IMR-90 (cell line): ENCODE data around the gene RPL41. TPM values are rescaled to one million over a fixed set of nuclear protein-coding genes. Genes with fewer than 3 reads are reported as not detected.

Source experiments
- ATAC-seq: fragments of 200-7000 bp; cut with Tn5 transposase; 2 replicates; pipeline ENCODE4 v1.9.1; 2020; ENCODE audit warnings: low read depth, mild to moderate bottlenecking, moderate library complexity
- BruUV-seq: library from RNA; stranded (reverse); fragments of 400-500 nt; replicated peaks from 2 replicates; lab custom pipeline; 2021; lab: Mats Ljungman, UMichigan
- CTCF ChIA-PET: fragments of 300-600 bp; formaldehyde crosslinking; extraction: SDS; loops from one replicate; lab custom pipeline; 2021; ENCODE audit warnings: antibody characterized with exemption; lab: Yijun Ruan, JAX
- POLR2A ChIA-PET: fragments of 300-600 bp; sonication (Branson Sonifier 250); formaldehyde crosslinking; loops from one replicate; lab custom pipeline; 2022; ENCODE audit warnings: antibody characterized with exemption; ENCODE audit not compliant: unreplicated experiment; lab: Charles Lee
- DNase-seq: peaks from one replicate; pipeline ENCODE4 v3.0.0; 2013
- H2AFZ ChIP-seq: replicated peaks from 2 replicates; pipeline ENCODE3; 2013; ENCODE audit warnings: low read length, mild to moderate bottlenecking; ENCODE audit not compliant: poor library complexity
- H2AK5ac ChIP-seq: 2 replicates; pipeline ENCODE4 v1.6.1; 2013; ENCODE audit warnings: low read depth, low read length, inconsistent platforms
- H2AK9ac ChIP-seq: replicated peaks from 2 replicates; pipeline ENCODE3; 2013; ENCODE audit warnings: mild to moderate bottlenecking, low read depth, low read length, moderate library complexity; ENCODE audit not compliant: poor library complexity
- H2BK120ac ChIP-seq: 2 replicates; pipeline ENCODE4 v1.6.1; 2013; ENCODE audit warnings: low read depth, low read length, inconsistent platforms
- H2BK15ac ChIP-seq: 3 replicates; pipeline ENCODE4 v1.6.1; 2013; ENCODE audit warnings: low read depth, low read length, inconsistent platforms
- H2BK20ac ChIP-seq: 2 replicates; pipeline ENCODE4 v1.6.1; 2013; ENCODE audit warnings: low read depth, mild to moderate bottlenecking, inconsistent platforms, low read length, moderate library complexity
- H2BK5ac ChIP-seq: 2 replicates; pipeline ENCODE4 v1.6.1; 2013; ENCODE audit warnings: mild to moderate bottlenecking, low read depth, low read length, inconsistent platforms; ENCODE audit not compliant: poor library complexity, severe bottlenecking
- H3K14ac ChIP-seq: replicated peaks from 2 replicates; pipeline ENCODE4 v1.6.1; 2013; ENCODE audit warnings: low read depth, low read length, inconsistent platforms
- H3K18ac ChIP-seq: 2 replicates; pipeline ENCODE4 v1.6.1; 2013; ENCODE audit warnings: low read depth, low read length, control low read depth
- H3K23ac ChIP-seq: 2 replicates; pipeline ENCODE4 v1.6.1; 2013; ENCODE audit warnings: low read depth, low read length, inconsistent platforms
- H3K27ac ChIP-seq: 2 replicates; pipeline ENCODE4 v1.5.1; 2013; ENCODE audit warnings: mild to moderate bottlenecking, control low read depth, low read length; ENCODE audit not compliant: insufficient read depth
- H3K27me3 ChIP-seq: 2 replicates; pipeline ENCODE4 v1.6.1; 2013; ENCODE audit warnings: low read length; ENCODE audit not compliant: control insufficient read depth, insufficient read depth
- H3K36me3 ChIP-seq: 2 replicates; pipeline ENCODE4 v1.6.1; 2013; ENCODE audit warnings: low read length, mixed read lengths; ENCODE audit not compliant: control insufficient read depth, insufficient read depth
- H3K4ac ChIP-seq: 2 replicates; pipeline ENCODE4 v1.6.1; 2013; ENCODE audit warnings: low read depth, low read length, inconsistent platforms
- H3K4me1 ChIP-seq: 2 replicates; pipeline ENCODE4 v1.6.1; 2013; ENCODE audit warnings: low read length, mixed read lengths; ENCODE audit not compliant: control insufficient read depth, insufficient read depth
- H3K4me2 ChIP-seq: 2 replicates; pipeline ENCODE4 v1.6.1; 2013; ENCODE audit warnings: low read depth, mild to moderate bottlenecking, control low read depth, low read length, moderate library complexity
- H3K4me3 ChIP-seq: 2 replicates; pipeline ENCODE4 v1.5.1; 2013; ENCODE audit warnings: low read depth, mild to moderate bottlenecking, control low read depth, low read length, moderate library complexity; ENCODE audit not compliant: insufficient read depth
- H3K56ac ChIP-seq: 2 replicates; pipeline ENCODE4 v1.6.1; 2013; ENCODE audit warnings: low read length, inconsistent platforms; ENCODE audit not compliant: insufficient read depth; ENCODE audit errors: extremely low read depth
- H3K79me1 ChIP-seq, 2 experiments: 2 replicates each; pipeline ENCODE4 v1.6.1; 2013; ENCODE audit warnings: low read length in 2 of 2, inconsistent platforms in 1 of 2, low read depth in 1 of 2
- H3K9ac ChIP-seq: 2 replicates; pipeline ENCODE4 v1.6.1; 2013; ENCODE audit warnings: low read depth, low read length, control low read depth
- H3K9me1 ChIP-seq: 2 replicates; pipeline ENCODE4 v1.6.1; 2013; ENCODE audit warnings: low read length, inconsistent platforms; ENCODE audit not compliant: insufficient read depth
- H3K9me3 ChIP-seq: 2 replicates; pipeline ENCODE4 v1.6.1; 2013; ENCODE audit warnings: low read length; ENCODE audit not compliant: control insufficient read depth, insufficient read depth
- H4K20me1 ChIP-seq: 2 replicates; pipeline ENCODE4 v1.6.1; 2013; ENCODE audit warnings: low read length, inconsistent platforms; ENCODE audit not compliant: insufficient read depth
- H4K5ac ChIP-seq: 2 replicates; pipeline ENCODE4 v1.6.1; 2013; ENCODE audit warnings: mild to moderate bottlenecking, low read depth, low read length, control low read depth
- H4K8ac ChIP-seq, 2 experiments: 2 replicates each; pipeline ENCODE4 v1.6.1; 2013; ENCODE audit warnings: low read depth in 2 of 2, low read length in 2 of 2, control low read depth in 1 of 2, inconsistent platforms in 1 of 2
- H4K91ac ChIP-seq: 2 replicates; pipeline ENCODE4 v1.6.1; 2013; ENCODE audit warnings: low read depth, low read length, inconsistent platforms; ENCODE audit not compliant: insufficient read depth
- BHLHE40 ChIP-seq: fragments of 150-350 bp; IDR thresholded peaks from 2 replicates; pipeline ENCODE4 v1.6.1; 2016; ENCODE audit warnings: mild to moderate bottlenecking, low read depth, low read length
- CTCF ChIP-seq: conservative IDR thresholded peaks from 2 replicates; pipeline ENCODE4 v1.5.1; 2012; ENCODE audit warnings: mild to moderate bottlenecking, low read depth, low read length, improper control_type of control experiment
- MAFK ChIP-seq: IDR thresholded peaks from 2 replicates; pipeline ENCODE4 v1.6.1; 2012; ENCODE audit warnings: low read depth, low read length, improper control_type of control experiment
- RAD21 ChIP-seq: IDR thresholded peaks from 2 replicates; pipeline ENCODE4 v1.6.1; 2012; ENCODE audit warnings: low read length, improper control_type of control experiment
- RCOR1 ChIP-seq: IDR thresholded peaks from 2 replicates; pipeline ENCODE4 v1.6.1; 2012; ENCODE audit warnings: mild to moderate bottlenecking, low read length, improper control_type of control experiment; ENCODE audit not compliant: insufficient replicate concordance
- SMC3 ChIP-seq: fragments of 150-350 bp; IDR thresholded peaks from 2 replicates; pipeline ENCODE4 v1.6.1; 2016; ENCODE audit warnings: low read depth, mild to moderate bottlenecking, antibody characterized with exemption, low read length, moderate library complexity
- WGBS, 2 experiments: methylation state at CpG; one replicate each; pipeline versions ENCODE4 v1.1.5 to v1.1.7; 2013; ENCODE audit warnings: missing lambda C conversion rate in 2 of 2; ENCODE audit not compliant: insufficient read length in 1 of 2; ENCODE audit errors: extremely low coverage in 2 of 2; 5-methylcytosine and 5-hydroxymethylcytosine counted together
- dilution Hi-C: fragments of 300-500 bp; cut with HindIII; formaldehyde crosslinking; loops from one replicate; pipeline ENCODE4 v1.14.3; 2018; ENCODE audit warnings: low sequenced_read_pairs; ENCODE audit not compliant: unreplicated experiment
- in situ Hi-C: fragments of 300-500 bp; cut with MboI; formaldehyde crosslinking; loops from 3 replicates; pipeline ENCODE4 v1.14.3; 2019; ENCODE audit warnings: low sequenced_read_pairs, inconsistent platforms, mixed read lengths
- intact Hi-C: fragments of 100-400 bp; cut with micrococcal nuclease; formaldehyde crosslinking; loops from 2 replicates; pipeline ENCODE4 v1.10.0; 2022
- polyA plus RNA-seq, 3 experiments: library from polyadenylated mRNA; depleted of rRNA; stranded (reverse); fragments of >200 nt; gene quantifications; 2 replicates each; pipeline ENCODE4 v1.2.3, GENCODE V29; 2012; ENCODE audit warnings: low replicate concordance in 1 of 3
- total RNA-seq: library from RNA; depleted of rRNA; stranded (reverse); fragments of >200 nt; gene quantifications from 2 replicates; pipeline ENCODE4 v1.2.3, GENCODE V29; 2012

RPL41 gene
- total and polyA plus RNA-seq, 2 of the 4 experiments (the other 2 are of a cell fraction), result 1,119 to 9,394 TPM

GRCh38 chr12:56078931-56079722 lies 37.3 kb upstream of the RPL41 start:
- Histone ChIP-seq H3K4me2 (peak overlapping the region; percentile 96), H3K27ac (peak overlapping the region; percentile 47; the same call in 1 of the 2 replicates), H2BK20ac (no peak overlapping the region; the same call in 1 of the 2 replicates), H3K23ac (peak overlapping the region; percentile 84; the same call in 1 of the 2 replicates), H3K4me1 (peaks cover 4% of the 10 kb centered on the region; the same call in 1 of the 2 replicates), H3K79me1 (no peaks in the 10 kb centered on the region), H4K20me1 (no peaks in the 10 kb centered on the region; the same call in 1 of the 2 replicates), H2AFZ (peak overlapping the region; percentile 100), H2BK15ac (no peak overlapping the region; the same call in 2 of the 3 replicates), H3K56ac (no peak overlapping the region), H3K14ac (0 out of 2 replicates have a peak overlapping the region, but pooled peaks have one; percentile 61), H3K4me3 (peak overlapping the region; percentile 67), H2AK5ac (no peak overlapping the region), H3K36me3 (no peaks in the 10 kb centered on the region), H4K91ac (no peak overlapping the region; the same call in 1 of the 2 replicates), H3K9me1 (0 out of 2 replicates have a peak, but pooled peaks cover 3% of the 10 kb centered on the region), H3K27me3 (peaks cover 38% of the 10 kb centered on the region), H3K9ac (peak overlapping the region; percentile 66; the same call in 1 of the 2 replicates), H4K5ac (no peak overlapping the region), H4K8ac (peak overlapping the region in 1 of 2 experiments; percentile 90; a peak in 2 of 4 replicates), H2AK9ac (peak overlapping the region; percentile 85), H3K9me3 (no peaks in the 10 kb centered on the region), H3K18ac (no peak overlapping the region), H2BK5ac (peak overlapping the region; percentile 49), H2BK120ac (no peak overlapping the region; the same call in 1 of the 2 replicates), H3K4ac (peak overlapping the region; percentile 76; the same call in 1 of the 2 replicates)
- no TSS peak for BruUV-seq
- 13% methylated on average over 3 of the region's 50 CpGs; no CpG with 5 or more reads in 1 of the 2 experiments for WGBS, 2 experiments
- TF ChIP-seq RAD21 (peak; percentile 53), BHLHE40 (no peak), CTCF (peak; percentile 69), RCOR1 (peak; percentile 67), SMC3 (peak; percentile 69), MAFK (no peak)
- peak; percentile 90 for ATAC-seq
- POLR2A ChIA-PET, result no interaction called here
- in situ Hi-C loops, result no loop called here
- intact Hi-C loops, result loop anchor here (1.0 to 2.0 kb wide), 2 partner anchors 25 to 32 kb away; partner anchors contain the start of gene PA2G4
- CTCF ChIA-PET, result interaction anchor here (0.6 to 1.4 kb wide), 6 partner anchors 22 to 142 kb away, joined by 3 to 4 read pairs (median 4); partner anchors contain the start of genes RPL41 and ZC3H10
- dilution Hi-C loops, result no loop called here
- DNase-seq, result peak; percentile 74
